CD4-positive, alpha-beta T cell (primary cell): Measurements from ENCODE around the gene CANX. TPM values are rescaled to one million over a fixed set of nuclear protein-coding genes. Genes with fewer than 3 reads are reported as not detected.

Experiments used
- ATAC-seq: fragments of 200-7000 bp; cut with Tn5 transposase; one replicate; pipeline ENCODE4 v1.10.0; 2022; ENCODE audit warnings: mild to moderate bottlenecking; ENCODE audit not compliant: poor library complexity
- CTCF ChIA-PET: fragments of 350-600 bp; sonication (Branson Sonifier 250); formaldehyde crosslinking; loops from one replicate; lab custom pipeline; 2021; ENCODE audit warnings: antibody characterized with exemption, inconsistent platforms; lab: Charles Lee
- POLR2A ChIA-PET: fragments of 350-600 bp; sonication (Branson Sonifier 250); formaldehyde crosslinking; loops from one replicate; lab custom pipeline; 2021; ENCODE audit warnings: antibody characterized with exemption, inconsistent platforms; lab: Charles Lee
- DNase-seq, 14 experiments: peaks; one replicate each; pipeline ENCODE4 v3.0.0-alpha.2; 2013 to 2020; ENCODE audit warnings: mixed read lengths in 2 of 14
- H3K27ac ChIP-seq, 2 donors: one replicate each; pipeline versions ENCODE4 v1.5.1 to v1.7.0; 2013; ENCODE audit warnings: low read length in 2 of 2, low read depth in 1 of 2, mild to moderate bottlenecking in 1 of 2
- H3K27me3 ChIP-seq, 2 experiments: 1 replicate in 1 of 2; 2 replicates in 1 of 2; pipeline versions ENCODE4 v1.6.1 to v1.7.0; 2013; ENCODE audit warnings: low read length in 2 of 2, control low read depth in 1 of 2, mild to moderate bottlenecking in 1 of 2, moderate library complexity in 1 of 2; ENCODE audit not compliant: insufficient read depth in 2 of 2, control insufficient read depth in 1 of 2
- H3K36me3 ChIP-seq: one replicate; pipeline ENCODE4 v1.6.1; 2013; ENCODE audit warnings: low read length, control low read depth; ENCODE audit not compliant: insufficient read depth
- H3K4me1 ChIP-seq: one replicate; pipeline ENCODE4 v1.6.1; 2013; ENCODE audit warnings: low read length, control low read depth; ENCODE audit not compliant: insufficient read depth
- H3K4me3 ChIP-seq: one replicate; pipeline ENCODE4 v1.5.1; 2013; ENCODE audit warnings: mild to moderate bottlenecking, low read length, moderate library complexity
- H3K9me3 ChIP-seq, 2 experiments: 1 replicate in 1 of 2; 2 replicates in 1 of 2; pipeline versions ENCODE4 v1.6.1 to v1.7.0; 2013; ENCODE audit warnings: low read length in 2 of 2, mild to moderate bottlenecking in 2 of 2, control low read depth in 1 of 2, moderate library complexity in 1 of 2; ENCODE audit not compliant: control insufficient read depth in 1 of 2, insufficient read depth in 1 of 2
- H3K27ac Mint-ChIP-seq: one replicate; pipeline ENCODE4 v1.8.0; 2020; ENCODE audit warnings: mixed read lengths
- H3K27me3 Mint-ChIP-seq: one replicate; pipeline ENCODE4 v1.8.0; 2021; ENCODE audit warnings: mixed read lengths
- H3K36me3 Mint-ChIP-seq: one replicate; pipeline ENCODE4 v1.8.0; 2021; ENCODE audit warnings: low read depth, mixed read lengths
- H3K4me1 Mint-ChIP-seq: one replicate; pipeline ENCODE4 v1.8.0; 2021; ENCODE audit warnings: low read depth, mixed read lengths
- H3K4me3 Mint-ChIP-seq: one replicate; pipeline ENCODE4 v1.8.0; 2020; ENCODE audit warnings: mild to moderate bottlenecking, mixed read lengths
- H3K9me3 Mint-ChIP-seq: one replicate; pipeline ENCODE4 v1.8.0; 2020; ENCODE audit warnings: mixed read lengths
- CTCF ChIP-seq: fragments of 200-600 bp; IDR thresholded peaks from one replicate; pipeline ENCODE4 v1.8.0; 2022; ENCODE audit warnings: antibody characterized with exemption, mild to moderate bottlenecking
- intact Hi-C, 2 experiments: fragments of 100-400 bp; cut with DNase I in 1 of 2; cut with micrococcal nuclease in 1 of 2; formaldehyde crosslinking; loops; one replicate each; pipeline versions ENCODE4 v1.15.1 to v1.9.0; 2023 to 2025; cut with DNase I, micrococcal nuclease
- total RNA-seq, 174 experiments: library from RNA in 2 of 174; stranded (reverse) in 2 of 174; gene quantifications; one replicate each; pipeline ENCODE4 v1.2.3 and lab custom pipeline; 2021 to 2026

Gene CANX
- total RNA-seq, 2 experiments from 2014 or later = 150 to 152 TPM

- DNase-seq (no peak), ATAC-seq (no peak)
- no peak overlapping the region for H3K27ac ChIP-seq
- no peaks in the 10 kb centered on the region for H3K27me3 ChIP-seq
- Mint-ChIP-seq H3K27me3 (no peaks in the 10 kb centered on the region), H3K9me3 (no peaks in the 10 kb centered on the region), H3K4me1 (no peaks in the 10 kb centered on the region), H3K4me3 (no peak overlapping the region), H3K36me3 (peaks cover 50% of the 10 kb centered on the region), H3K27ac (no peak overlapping the region)
- peaks cover 35% of the 10 kb centered on the region for H3K36me3 ChIP-seq
- CTCF ChIA-PET = interaction anchor here (0.8 kb wide), 1 partner anchor 21 kb away, joined by 3 read pairs; no protein-coding TSS in a partner anchor
- H3K9me3 ChIP-seq = no peaks in the 10 kb centered on the region
- POLR2A ChIA-PET = interaction anchor here (1.2 kb wide), 1 partner anchor 11 kb away, joined by 3 read pairs; no protein-coding TSS in a partner anchor
- no peaks in the 10 kb centered on the region for H3K4me1 ChIP-seq
- intact Hi-C loops = no loop called here
- TF ChIP-seq CTCF = no peak
- no peak overlapping the region for H3K4me3 ChIP-seq
Measured at GRCh38 chr5:179780362-179780761, 81.6 kb downstream of the CANX start.

Other genes with a start within 250 kb of the CANX start
- gene RUFY1, start 148.4 kb upstream of the CANX start, total RNA-seq = 10 to 100 TPM; 19.5 to 21.8 TPM
- gene HNRNPH1, start 75.3 kb upstream of the CANX start, total RNA-seq = 1,000 to 10,000 TPM; 2,404 to 2,435 TPM
- gene CBY3, start 17.9 kb upstream of the CANX start, total RNA-seq = under 1 TPM; 0.36 to 0.64 TPM
- gene MAML1, start 33.9 kb downstream of the CANX start, total RNA-seq = 10 to 100 TPM; 21.8 to 22.2 TPM
- 1 to 10 TPM; 3.6 to 4.2 TPM for gene LTC4S, start 95.0 kb downstream of the CANX start, total RNA-seq
- 100 to 1,000 TPM; 141 to 145 TPM for gene MGAT4B, start 107.9 kb downstream of the CANX start, total RNA-seq
- 100 to 1,000 TPM; 260 to 267 TPM for gene SQSTM1, start 121.9 kb downstream of the CANX start, total RNA-seq
- 10 to 100 TPM; 31.8 to 32.8 TPM for gene MRNIP, start 159.8 kb downstream of the CANX start, total RNA-seq
- gene TBC1D9B, start 208.9 kb downstream of the CANX start, total RNA-seq = 10 to 100 TPM; 67.5 to 71.8 TPM